Heart left ventricle (tissue), 16 donors: ENCODE results near the gene METTL25. TPM values are rescaled to one million over a fixed set of nuclear protein-coding genes. Genes with fewer than 3 reads are reported as not detected.

Source experiments
- ATAC-seq, 4 donors: fragments of 200-7000 bp; cut with Tn5 transposase; one replicate each; pipeline ENCODE4 v1.9.1; 2020 to 2022; ENCODE audit warnings: moderate library complexity in 4 of 4, mild to moderate bottlenecking in 3 of 4, moderate number of reproducible peaks in 1 of 4
- DNase-seq, 5 donors: peaks; one replicate each; pipeline ENCODE4 v3.0.0-alpha.2; 2020
- H3K27ac ChIP-seq, 12 donors: fragments of 200-600 bp; sonication (generic) in 4 of 12; one replicate each; pipeline versions ENCODE4 v1.5.0 to v1.8.0; 2016 to 2022; ENCODE audit warnings: mild to moderate bottlenecking in 2 of 12
- H3K27me3 ChIP-seq, 9 donors: fragments of 200-600 bp; sonication (generic) in 2 of 9; one replicate each; pipeline versions ENCODE4 v1.5.1 to v1.8.0; 2016 to 2022; ENCODE audit warnings: mild to moderate bottlenecking in 3 of 9
- H3K36me3 ChIP-seq, 9 donors: fragments of 200-600 bp; sonication (generic) in 2 of 9; one replicate each; pipeline versions ENCODE4 v1.5.0 to v1.8.0; 2018 to 2022; ENCODE audit warnings: mild to moderate bottlenecking in 2 of 9
- H3K4me1 ChIP-seq, 12 donors: fragments of 200-600 bp; sonication (generic) in 4 of 12; one replicate each; pipeline versions ENCODE4 v1.5.0 to v1.8.0; 2016 to 2022; ENCODE audit warnings: mild to moderate bottlenecking in 3 of 12
- H3K4me3 ChIP-seq, 12 donors: fragments of 200-600 bp; sonication (generic) in 4 of 12; one replicate each; pipeline versions ENCODE4 v1.5.0 to v1.8.0; 2017 to 2022; ENCODE audit warnings: mild to moderate bottlenecking in 9 of 12, moderate library complexity in 4 of 12
- H3K9me3 ChIP-seq, 12 donors: fragments of 200-600 bp; sonication (generic) in 4 of 12; one replicate each; pipeline versions ENCODE4 v1.5.0 to v1.8.0; 2016 to 2022; ENCODE audit warnings: mild to moderate bottlenecking in 1 of 12
- POLR2A ChIP-seq, 2 donors: fragments of 450-650 bp; IDR thresholded peaks; one replicate each; pipeline ENCODE4 v1.6.1; 2017; ENCODE audit warnings: antibody characterized with exemption in 2 of 2, mild to moderate bottlenecking in 2 of 2, moderate library complexity in 2 of 2
- WGBS, 4 donors: extraction: QIAGEN DNeasy Blood & Tissue Kit in 2 of 4; methylation state at CpG; one replicate each; pipeline versions ENCODE4 v1.1.5 to v1.1.7; 2013 to 2018; 5-methylcytosine and 5-hydroxymethylcytosine counted together
- intact Hi-C, 10 donors: fragments of 100-400 bp; cut with DNase I; formaldehyde crosslinking; loops; one replicate each; pipeline versions ENCODE4 v1.11.1 to v1.14.2; 2022
- polyA plus RNA-seq, 2 donors: library from polyadenylated mRNA; stranded (reverse); fragments of 200-250 nt; gene quantifications; one replicate each; pipeline ENCODE4 v1.2.3, GENCODE V29; 2013
- total RNA-seq, 9 donors: library from RNA; depleted of rRNA in 2 of 9; stranded (reverse); fragments of >200 nt in 2 of 9; fragmentation: NEBNext Ultra II Directional in 3 of 9; extraction: Animal tissue kit (Norgen Biotek cat#: 25700) in 3 of 9; gene quantifications; one replicate each; pipeline versions ENCODE4 v1.1.0 to v1.2.4, GENCODE V29; 2016 to 2023
- TF ChIP-seq, protein P1 (sequence below), 12 donors: fragments of 200-600 bp; sonication (generic) in 4 of 12; IDR thresholded peaks; one replicate each; pipeline versions ENCODE4 v1.5.0 to v1.8.0; 2018 to 2022; ENCODE audit warnings: antibody characterized with exemption in 12 of 12, mild to moderate bottlenecking in 5 of 12
- donor health status: ischemic (EF 13 %, LVEDD 7.1; RV severe dilation, severe dysfunction).
- donor health status: healthy with polysubstance abuse.
- donor health status: DM: no; HTN: yes; CAD: no.
- donor health status: DM: no; HTN: no; CAD: no.
- donor health status: ischemic (EF 25% LVEDD 6.9; RV normal size, moderate dysfunction).
- donor health status: ischemic (EF 25% LVEDD 5.7; RV mildly dilated, moderate dysfunction).
- donor health status: healthy.
- donor health status: DM: yes; HTN: yes; CAD: no.
- donor health status: ischemic (EF 35%, LVEDD 5.7; RV mildly dilated, moderate dysfunction).
- donor health status: nonischemic (EF 11% LVEDD 7.7; RV severe dilation, severe dysfunction).
- donor health status: DM: yes; HTN: yes; CAD: no.
- donor health status: PGD.
- donor health status: ischemic (EF 29% LVEDD 5.4; RV normal size, mild dysfunction).
- donor health status: nonischemic (EF 23%, LVEDD 6.1; RV moderate dilation, normal function).

Gene METTL25
- total and polyA plus RNA-seq, 11 donors: 2.2 to 19.6 (median 11.5) TPM

GRCh38 chr12:82475211-82475610, 116.9 kb downstream of the METTL25 start:
- no peaks in the 10 kb centered on the region for H3K27me3 ChIP-seq
- H3K4me3 ChIP-seq: no peak overlapping the region
- no peak for DNase-seq
- H3K4me1 ChIP-seq: no peaks in the 10 kb centered on the region
- ATAC-seq: no peak
- TF ChIP-seq, protein P1, sequence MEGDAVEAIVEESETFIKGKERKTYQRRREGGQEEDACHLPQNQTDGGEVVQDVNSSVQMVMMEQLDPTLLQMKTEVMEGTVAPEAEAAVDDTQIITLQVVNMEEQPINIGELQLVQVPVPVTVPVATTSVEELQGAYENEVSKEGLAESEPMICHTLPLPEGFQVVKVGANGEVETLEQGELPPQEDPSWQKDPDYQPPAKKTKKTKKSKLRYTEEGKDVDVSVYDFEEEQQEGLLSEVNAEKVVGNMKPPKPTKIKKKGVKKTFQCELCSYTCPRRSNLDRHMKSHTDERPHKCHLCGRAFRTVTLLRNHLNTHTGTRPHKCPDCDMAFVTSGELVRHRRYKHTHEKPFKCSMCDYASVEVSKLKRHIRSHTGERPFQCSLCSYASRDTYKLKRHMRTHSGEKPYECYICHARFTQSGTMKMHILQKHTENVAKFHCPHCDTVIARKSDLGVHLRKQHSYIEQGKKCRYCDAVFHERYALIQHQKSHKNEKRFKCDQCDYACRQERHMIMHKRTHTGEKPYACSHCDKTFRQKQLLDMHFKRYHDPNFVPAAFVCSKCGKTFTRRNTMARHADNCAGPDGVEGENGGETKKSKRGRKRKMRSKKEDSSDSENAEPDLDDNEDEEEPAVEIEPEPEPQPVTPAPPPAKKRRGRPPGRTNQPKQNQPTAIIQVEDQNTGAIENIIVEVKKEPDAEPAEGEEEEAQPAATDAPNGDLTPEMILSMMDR (IDR thresholded peaks at IDR 0.05): no peak
- TF ChIP-seq POLR2A (IDR thresholded peaks at IDR 0.05): no peak
- peaks cover 0 to 36% (median 15%) of the 10 kb centered on the region in 9 donors for H3K36me3 ChIP-seq
- 93 to 100% (median 95%) methylated on average over 1 of the region's 1 CpG for WGBS, 4 donors
- peaks cover 0 to 17% (median 3%) of the 10 kb centered on the region in 12 donors for H3K9me3 ChIP-seq
- no peak overlapping the region for H3K27ac ChIP-seq
- intact Hi-C loops: no loop called here

GRCh38 chr12:82476511-82476910, 118.2 kb downstream of the METTL25 start:
- ATAC-seq: no peak
- Histone ChIP-seq H3K9me3 (peaks cover 0 to 16% (median 3%) of the 10 kb centered on the region in 12 donors), H3K27ac (no peak overlapping the region), H3K27me3 (no peaks in the 10 kb centered on the region), H3K36me3 (peaks cover 0 to 36% (median 11%) of the 10 kb centered on the region in 9 donors), H3K4me1 (no peaks in the 10 kb centered on the region), H3K4me3 (no peak overlapping the region)
- TF ChIP-seq, protein P1 (IDR thresholded peaks at IDR 0.05): no peak
- TF ChIP-seq POLR2A (IDR thresholded peaks at IDR 0.05): no peak
- intact Hi-C loops: no loop called here
- DNase-seq: no peak
- WGBS, 4 donors: 94 to 96% (median 95%) methylated on average over 4 of the region's 4 CpGs

DNA sequence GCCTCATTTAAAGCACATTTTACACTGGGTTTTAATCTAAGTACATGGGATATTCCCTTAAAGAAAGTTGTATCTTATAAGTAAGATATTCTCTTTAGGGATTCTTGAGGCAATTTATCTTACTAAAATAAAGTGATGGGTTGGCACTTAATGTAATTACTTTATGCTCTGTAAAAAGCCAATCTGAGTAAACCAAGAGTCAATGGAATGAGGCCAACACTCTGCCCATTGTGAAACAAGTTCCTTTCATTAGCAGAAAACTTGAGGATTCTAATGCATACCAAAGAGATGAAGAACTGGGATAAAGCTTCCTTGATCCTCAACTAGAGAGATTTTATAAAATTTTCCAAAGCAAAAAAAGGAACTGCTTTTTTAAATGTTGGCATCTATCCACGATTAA, 121.2 kb downstream of the METTL25 start:
- H3K36me3 ChIP-seq: peaks cover 0 to 30% (median 3%) of the 10 kb centered on the region in 9 donors
- no peaks in the 10 kb centered on the region for H3K27me3 ChIP-seq
- H3K9me3 ChIP-seq: peaks cover 0 to 18% (median 4%) of the 10 kb centered on the region in 12 donors
- no peak for DNase-seq
- H3K4me3 ChIP-seq: no peak overlapping the region
- no peak overlapping the region for H3K27ac ChIP-seq
- intact Hi-C loops: no loop called here
- H3K4me1 ChIP-seq: no peaks in the 10 kb centered on the region
- 74 to 90% (median 84%) methylated on average over 1 of the region's 1 CpG for WGBS, 4 donors
- no peak for TF ChIP-seq POLR2A (IDR thresholded peaks at IDR 0.05)
- ATAC-seq: no peak

GRCh38 chr12:82480606-82481005, 122.3 kb downstream of the METTL25 start:
- Histone ChIP-seq H3K9me3 (peaks cover 0 to 27% (median 4%) of the 10 kb centered on the region in 12 donors), H3K4me1 (no peaks in the 10 kb centered on the region), H3K36me3 (peaks cover 0 to 20% (median 3%) of the 10 kb centered on the region in 9 donors), H3K27ac (no peak overlapping the region), H3K4me3 (no peak overlapping the region), H3K27me3 (no peaks in the 10 kb centered on the region)
- intact Hi-C loops: no loop called here
- DNase-seq (no peak), ATAC-seq (no peak)
- TF ChIP-seq POLR2A (IDR thresholded peaks at IDR 0.05): no peak
- 96 to 97% (median 97%) methylated on average over 3 of the region's 3 CpGs for WGBS, 4 donors

DNA sequence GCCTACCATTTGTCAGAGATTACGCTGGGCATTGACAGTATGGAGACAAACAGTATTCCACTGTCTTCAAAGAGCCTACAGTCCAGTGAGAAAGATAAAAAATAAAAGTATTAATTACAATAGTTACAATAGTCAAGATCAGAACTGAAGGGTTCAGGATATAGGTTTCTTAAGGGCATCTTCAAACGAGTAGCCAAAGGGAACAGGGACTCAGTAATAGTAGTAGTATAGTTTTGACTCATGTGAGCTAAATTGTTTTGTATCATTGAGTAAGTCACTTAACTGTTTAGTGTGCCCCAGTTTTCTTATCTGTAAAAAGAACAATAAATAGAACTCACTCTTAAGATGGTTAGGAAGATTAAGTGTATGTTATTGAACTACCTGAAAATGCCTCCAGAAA, 123.6 kb downstream of the METTL25 start:
- intact Hi-C loops: no loop called here
- no peaks in the 10 kb centered on the region for H3K4me1 ChIP-seq
- no peak overlapping the region for H3K4me3 ChIP-seq
- WGBS, 4 donors: 89 to 94% (median 93%) methylated on average over 2 of the region's 2 CpGs
- no peak for ATAC-seq
- TF ChIP-seq, protein P1 (IDR thresholded peaks at IDR 0.05): no peak
- no peak for TF ChIP-seq POLR2A (IDR thresholded peaks at IDR 0.05)
- DNase-seq: no peak
- no peaks in the 10 kb centered on the region for H3K27me3 ChIP-seq
- H3K9me3 ChIP-seq: peaks cover 0 to 41% (median 4%) of the 10 kb centered on the region in 12 donors
- peaks cover 0 to 17% (median 3%) of the 10 kb centered on the region in 9 donors for H3K36me3 ChIP-seq
- H3K27ac ChIP-seq: no peak overlapping the region
